Heart left ventricle (tissue), 16 donors: ENCODE results near the gene CIDEC. TPM values are rescaled to one million over a fixed set of nuclear protein-coding genes. Genes with fewer than 3 reads are reported as not detected.
"Not testable (repeated sequence)": the region's sequence is repeated elsewhere in the genome, so short reads cannot be mapped to it uniquely, and the experiment has no call there.

ENCODE experiments used
- ATAC-seq, 4 donors: fragments of 200-7000 bp; cut with Tn5 transposase; one replicate each; pipeline ENCODE4 v1.9.1; 2020 to 2022; ENCODE audit warnings: moderate library complexity in 4 of 4, mild to moderate bottlenecking in 3 of 4, moderate number of reproducible peaks in 1 of 4
- DNase-seq, 5 donors: peaks; one replicate each; pipeline ENCODE4 v3.0.0-alpha.2; 2020
- H3K27ac ChIP-seq, 12 donors: fragments of 200-600 bp; sonication (generic) in 4 of 12; one replicate each; pipeline versions ENCODE4 v1.5.0 to v1.8.0; 2016 to 2022; ENCODE audit warnings: mild to moderate bottlenecking in 2 of 12
- H3K27me3 ChIP-seq, 9 donors: fragments of 200-600 bp; sonication (generic) in 2 of 9; one replicate each; pipeline versions ENCODE4 v1.5.1 to v1.8.0; 2016 to 2022; ENCODE audit warnings: mild to moderate bottlenecking in 3 of 9
- H3K36me3 ChIP-seq, 9 donors: fragments of 200-600 bp; sonication (generic) in 2 of 9; one replicate each; pipeline versions ENCODE4 v1.5.0 to v1.8.0; 2018 to 2022; ENCODE audit warnings: mild to moderate bottlenecking in 2 of 9
- H3K4me1 ChIP-seq, 12 donors: fragments of 200-600 bp; sonication (generic) in 4 of 12; one replicate each; pipeline versions ENCODE4 v1.5.0 to v1.8.0; 2016 to 2022; ENCODE audit warnings: mild to moderate bottlenecking in 3 of 12
- H3K4me3 ChIP-seq, 12 donors: fragments of 200-600 bp; sonication (generic) in 4 of 12; one replicate each; pipeline versions ENCODE4 v1.5.0 to v1.8.0; 2017 to 2022; ENCODE audit warnings: mild to moderate bottlenecking in 9 of 12, moderate library complexity in 4 of 12
- H3K9me3 ChIP-seq, 12 donors: fragments of 200-600 bp; sonication (generic) in 4 of 12; one replicate each; pipeline versions ENCODE4 v1.5.0 to v1.8.0; 2016 to 2022; ENCODE audit warnings: mild to moderate bottlenecking in 1 of 12
- POLR2A ChIP-seq, 2 donors: fragments of 450-650 bp; IDR thresholded peaks; one replicate each; pipeline ENCODE4 v1.6.1; 2017; ENCODE audit warnings: antibody characterized with exemption in 2 of 2, mild to moderate bottlenecking in 2 of 2, moderate library complexity in 2 of 2
- WGBS, 4 donors: extraction: QIAGEN DNeasy Blood & Tissue Kit in 2 of 4; methylation state at CpG; one replicate each; pipeline versions ENCODE4 v1.1.5 to v1.1.7; 2013 to 2018; 5-methylcytosine and 5-hydroxymethylcytosine counted together
- intact Hi-C, 10 donors: fragments of 100-400 bp; cut with DNase I; formaldehyde crosslinking; loops; one replicate each; pipeline versions ENCODE4 v1.11.1 to v1.14.2; 2022
- polyA plus RNA-seq, 2 donors: library from polyadenylated mRNA; stranded (reverse); fragments of 200-250 nt; gene quantifications; one replicate each; pipeline ENCODE4 v1.2.3, GENCODE V29; 2013
- total RNA-seq, 9 donors: library from RNA; depleted of rRNA in 2 of 9; stranded (reverse); fragments of >200 nt in 2 of 9; fragmentation: NEBNext Ultra II Directional in 3 of 9; extraction: Animal tissue kit (Norgen Biotek cat#: 25700) in 3 of 9; gene quantifications; one replicate each; pipeline versions ENCODE4 v1.1.0 to v1.2.4, GENCODE V29; 2016 to 2023
- TF ChIP-seq, protein P1 (sequence below), 12 donors: fragments of 200-600 bp; sonication (generic) in 4 of 12; IDR thresholded peaks; one replicate each; pipeline versions ENCODE4 v1.5.0 to v1.8.0; 2018 to 2022; ENCODE audit warnings: antibody characterized with exemption in 12 of 12, mild to moderate bottlenecking in 5 of 12
- donor health status: ischemic (EF 13 %, LVEDD 7.1; RV severe dilation, severe dysfunction).
- donor health status: healthy with polysubstance abuse.
- donor health status: DM: no; HTN: yes; CAD: no.
- donor health status: DM: no; HTN: no; CAD: no.
- donor health status: ischemic (EF 25% LVEDD 6.9; RV normal size, moderate dysfunction).
- donor health status: ischemic (EF 25% LVEDD 5.7; RV mildly dilated, moderate dysfunction).
- donor health status: healthy.
- donor health status: DM: yes; HTN: yes; CAD: no.
- donor health status: ischemic (EF 35%, LVEDD 5.7; RV mildly dilated, moderate dysfunction).
- donor health status: nonischemic (EF 11% LVEDD 7.7; RV severe dilation, severe dysfunction).
- donor health status: DM: yes; HTN: yes; CAD: no.
- donor health status: PGD.
- donor health status: ischemic (EF 29% LVEDD 5.4; RV normal size, mild dysfunction).
- donor health status: nonischemic (EF 23%, LVEDD 6.1; RV moderate dilation, normal function).

CIDEC gene
- total and polyA plus RNA-seq, 11 donors = 0.72 to 59.0 (median 4.0) TPM; not detected in 2

GRCh38 chr3:9876991-9877390 lies 3.1 kb downstream of the CIDEC start:
- TF ChIP-seq, protein P1, sequence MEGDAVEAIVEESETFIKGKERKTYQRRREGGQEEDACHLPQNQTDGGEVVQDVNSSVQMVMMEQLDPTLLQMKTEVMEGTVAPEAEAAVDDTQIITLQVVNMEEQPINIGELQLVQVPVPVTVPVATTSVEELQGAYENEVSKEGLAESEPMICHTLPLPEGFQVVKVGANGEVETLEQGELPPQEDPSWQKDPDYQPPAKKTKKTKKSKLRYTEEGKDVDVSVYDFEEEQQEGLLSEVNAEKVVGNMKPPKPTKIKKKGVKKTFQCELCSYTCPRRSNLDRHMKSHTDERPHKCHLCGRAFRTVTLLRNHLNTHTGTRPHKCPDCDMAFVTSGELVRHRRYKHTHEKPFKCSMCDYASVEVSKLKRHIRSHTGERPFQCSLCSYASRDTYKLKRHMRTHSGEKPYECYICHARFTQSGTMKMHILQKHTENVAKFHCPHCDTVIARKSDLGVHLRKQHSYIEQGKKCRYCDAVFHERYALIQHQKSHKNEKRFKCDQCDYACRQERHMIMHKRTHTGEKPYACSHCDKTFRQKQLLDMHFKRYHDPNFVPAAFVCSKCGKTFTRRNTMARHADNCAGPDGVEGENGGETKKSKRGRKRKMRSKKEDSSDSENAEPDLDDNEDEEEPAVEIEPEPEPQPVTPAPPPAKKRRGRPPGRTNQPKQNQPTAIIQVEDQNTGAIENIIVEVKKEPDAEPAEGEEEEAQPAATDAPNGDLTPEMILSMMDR (IDR thresholded peaks at IDR 0.05) = no peak
- TF ChIP-seq POLR2A (IDR thresholded peaks at IDR 0.05) = no peak
- 86 to 92% (median 89%) methylated on average over 12 of the region's 12 CpGs for WGBS, 4 donors
- Histone ChIP-seq H3K27me3 (no peaks in the 10 kb centered on the region), H3K9me3 (no peaks in the 10 kb centered on the region), H3K27ac (no peak overlapping the region), H3K36me3 (no peaks in the 10 kb centered on the region), H3K4me1 (no peaks in the 10 kb centered on the region), H3K4me3 (no peak overlapping the region)
- intact Hi-C loops = no loop called here
- DNase-seq (no peak), ATAC-seq (no peak)

DNA sequence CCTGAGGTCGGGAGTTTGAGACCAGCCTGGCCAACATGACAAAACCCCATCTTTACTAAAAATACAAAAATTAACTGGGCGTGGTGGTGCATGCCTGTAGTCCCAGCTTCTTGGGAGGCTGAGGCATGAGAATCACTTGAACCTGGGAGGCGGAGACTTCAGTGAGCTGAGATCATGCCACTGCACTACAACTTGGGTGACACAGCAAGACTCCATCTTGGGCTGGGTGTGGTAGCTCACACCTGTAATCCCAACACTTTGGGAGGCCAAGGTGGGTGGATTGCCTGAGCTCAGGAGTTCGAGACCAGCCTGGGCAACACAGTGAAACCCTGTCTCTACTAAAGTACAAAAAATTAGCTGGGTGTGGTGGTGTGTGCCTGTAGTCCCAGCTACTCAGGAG lies 3.8 kb downstream of the CIDEC start:
- H3K4me1 ChIP-seq, H3K4me3 ChIP-seq, H3K9me3 ChIP-seq, H3K36me3 ChIP-seq, intact Hi-C loops, H3K27ac ChIP-seq, H3K27me3 ChIP-seq, DNase-seq, ATAC-seq: not testable (repeated sequence)
- WGBS, 4 donors = 81 to 90% (median 85%) methylated on average over 4 of the region's 4 CpGs

DNA sequence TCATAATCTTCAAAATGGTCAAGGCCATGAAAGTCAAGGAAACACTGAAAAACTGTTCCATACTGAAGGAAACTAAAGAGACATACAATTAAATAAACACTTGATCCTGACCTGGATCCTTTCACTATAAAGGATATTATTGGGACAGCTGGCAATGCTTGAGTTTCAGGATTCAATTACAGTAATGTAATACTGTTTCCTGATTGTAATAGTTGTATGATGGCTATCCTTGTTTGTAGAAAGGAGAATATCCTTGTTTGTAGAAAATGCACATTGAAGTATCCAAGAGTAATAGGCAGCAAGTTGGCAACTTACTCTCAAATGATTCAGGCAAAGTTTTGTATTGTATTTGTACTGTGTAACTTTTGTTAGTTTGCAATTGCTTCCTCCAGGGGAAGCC lies 4.6 kb downstream of the CIDEC start:
- no peak for ATAC-seq
- TF ChIP-seq, protein P1 (IDR thresholded peaks at IDR 0.05) = no peak
- no peak for TF ChIP-seq POLR2A (IDR thresholded peaks at IDR 0.05)
- no peak for DNase-seq
- no peaks in the 10 kb centered on the region for H3K9me3 ChIP-seq
- H3K27me3 ChIP-seq = no peaks in the 10 kb centered on the region
- H3K27ac ChIP-seq = no peak overlapping the region
- intact Hi-C loops = no loop called here
- no peak overlapping the region for H3K4me3 ChIP-seq
- H3K36me3 ChIP-seq = no peaks in the 10 kb centered on the region
- H3K4me1 ChIP-seq = no peaks in the 10 kb centered on the region

DNA sequence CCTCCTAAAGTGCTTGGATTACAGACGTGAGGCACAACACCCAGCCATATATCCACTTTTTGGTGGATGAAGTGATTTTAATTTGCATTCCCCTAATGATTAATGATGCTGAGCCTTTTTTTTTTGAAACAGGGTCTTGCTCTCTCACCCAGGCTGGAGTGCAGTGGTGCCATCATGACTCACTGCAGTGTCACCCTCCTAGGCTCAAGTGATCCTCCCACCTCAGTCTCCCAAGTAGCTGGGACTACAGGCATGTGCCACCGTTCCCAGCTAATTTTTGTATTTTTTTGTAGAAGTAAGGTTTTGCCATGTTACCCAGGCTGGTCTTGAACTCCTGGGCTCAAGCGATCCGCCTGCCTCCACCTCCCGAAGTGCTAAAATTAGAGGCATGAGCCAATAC lies 8.0 kb downstream of the CIDEC start:
- H3K4me3 ChIP-seq, intact Hi-C loops, H3K27me3 ChIP-seq, DNase-seq, H3K4me1 ChIP-seq, H3K9me3 ChIP-seq, H3K27ac ChIP-seq, H3K36me3 ChIP-seq, ATAC-seq: not testable (repeated sequence)
- 92 to 98% (median 96%) methylated on average over 5 of the region's 5 CpGs for WGBS, 4 donors

DNA sequence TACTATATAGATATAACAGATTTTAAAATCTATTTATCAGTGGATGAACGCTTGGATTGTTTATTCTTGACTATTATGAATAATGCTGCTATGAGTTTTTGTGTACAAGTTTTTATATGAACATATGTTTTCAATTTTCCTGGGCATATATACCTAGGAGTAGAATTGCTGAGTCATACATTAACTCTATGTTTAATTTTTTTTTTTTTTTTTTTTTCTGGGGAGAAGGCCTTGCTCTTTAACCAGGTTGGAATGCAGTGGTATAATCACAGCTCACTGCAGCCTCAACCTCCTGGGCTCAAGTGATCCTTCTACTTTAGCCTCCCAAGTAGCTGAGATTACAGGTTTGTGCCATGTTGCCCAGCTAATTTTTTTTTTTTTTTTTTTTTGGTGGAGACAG lies 9.1 kb downstream of the CIDEC start:
- 37 to 98% (median 48%) methylated on average over 1 of the region's 1 CpG for WGBS, 4 donors
- no peak for ATAC-seq
- Histone ChIP-seq H3K36me3 (no peaks in the 10 kb centered on the region), H3K9me3 (no peaks in the 10 kb centered on the region), H3K4me3 (no peak overlapping the region), H3K4me1 (no peaks in the 10 kb centered on the region), H3K27ac (no peak overlapping the region), H3K27me3 (no peaks in the 10 kb centered on the region)
- intact Hi-C loops = no loop called here
- TF ChIP-seq, protein P1 (IDR thresholded peaks at IDR 0.05) = no peak
- no peak for TF ChIP-seq POLR2A (IDR thresholded peaks at IDR 0.05)
- no peak for DNase-seq
